ENCODE results near the gene AFG1L. TPM values are rescaled to one million over a fixed set of nuclear protein-coding genes. Genes with fewer than 3 reads are reported as not detected.
"Not testable (repeated sequence)": the region's sequence is repeated elsewhere in the genome, so short reads cannot be mapped to it uniquely, and the experiment has no call there.

Gene AFG1L
- 2.4 TPM for total RNA-seq

GRCh38 chr6:108294727-108295625 is at the start of gene AFG1L:
Gene AFG1L, plus strand, starts transcription at chr6:108295054. Its CDS starts 26 bp downstream, at chr6:108295080.
- peak; percentile 62 to 90 (median 87) for DNase-seq (ENCODE audit: low read depth in 2 of 3, low spot score in 2 of 3)

DNA sequence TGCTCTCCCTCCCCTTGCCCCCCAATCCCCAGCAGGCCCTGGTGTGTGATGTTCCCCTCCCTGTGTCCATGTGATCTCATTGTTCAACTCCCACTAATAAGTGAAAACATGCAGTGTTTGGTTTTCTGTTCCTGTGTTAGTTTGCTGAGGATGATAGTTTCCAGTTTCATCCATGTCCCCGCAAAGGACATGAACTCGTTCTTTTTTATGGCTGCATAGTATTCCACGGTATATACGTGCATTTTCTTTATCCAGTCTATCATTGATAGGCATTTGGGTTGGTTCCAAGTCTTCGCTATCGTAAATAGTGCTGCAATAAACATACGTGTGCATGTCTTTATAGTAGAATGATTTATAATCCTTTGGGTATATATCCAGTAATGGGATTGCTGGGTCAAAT is 49.8 kb upstream of the AFG1L start:
- DNase-seq (ENCODE audit: low read depth in 2 of 3, low spot score in 2 of 3) = not testable (repeated sequence)

DNA sequence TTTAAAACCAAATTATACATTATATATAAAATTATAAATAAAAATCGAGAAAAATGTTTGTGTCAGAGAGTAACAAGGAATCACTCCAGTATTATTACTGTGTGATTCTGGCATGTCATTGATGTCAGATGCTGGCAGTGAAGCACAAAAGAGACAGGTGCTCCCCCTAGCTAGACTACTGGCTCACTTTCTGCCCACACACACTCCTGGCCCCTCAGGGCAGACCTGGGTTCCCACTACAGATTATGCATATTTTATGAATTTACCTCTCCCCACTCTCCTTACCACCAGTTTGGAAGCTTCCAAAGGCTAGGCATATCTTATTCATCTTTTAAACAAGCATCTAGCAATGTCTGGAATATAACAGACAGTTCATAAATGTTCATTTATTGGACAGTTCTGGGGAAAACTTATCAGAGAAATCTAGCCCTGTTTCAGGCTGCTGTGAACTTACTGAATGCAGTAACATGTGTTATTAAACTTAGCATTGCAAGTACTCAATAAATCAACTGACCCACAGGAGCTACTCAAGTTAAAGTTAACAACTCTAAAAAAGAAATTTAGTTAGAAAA is 46.8 kb upstream of the AFG1L start:
- no peak for DNase-seq (ENCODE audit: low read depth in 2 of 3, low spot score in 2 of 3)

DNA sequence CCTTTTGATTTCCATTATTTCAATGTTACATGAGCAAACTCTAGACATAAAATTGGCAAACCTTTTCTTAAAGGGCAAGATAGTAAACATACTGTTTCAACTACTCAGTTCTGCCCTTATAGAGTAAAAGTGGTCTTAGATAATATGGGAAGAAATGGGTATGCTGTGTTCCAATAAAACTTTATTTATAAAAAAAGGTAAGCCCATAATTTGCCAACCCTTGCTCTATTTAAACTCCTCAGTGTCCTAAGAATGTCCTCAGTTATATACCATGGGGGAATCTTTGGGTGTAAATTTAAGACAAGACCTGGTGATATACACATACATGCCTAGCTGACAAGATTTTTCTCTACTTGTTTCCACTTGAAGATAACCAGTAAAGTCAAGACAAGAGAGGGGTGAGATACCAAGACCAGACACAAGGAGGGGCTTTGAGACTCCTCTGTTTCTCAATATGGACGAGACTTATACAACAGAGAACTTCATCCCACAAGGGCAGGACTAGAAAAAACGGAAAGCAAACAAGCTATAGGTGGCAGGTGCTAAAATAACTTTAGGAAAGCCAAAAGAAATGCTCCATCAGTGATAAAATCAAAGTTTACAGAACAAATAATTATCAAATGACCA is 44.5 kb upstream of the AFG1L start:
- peak in 2 of 3 donors; percentile 30 to 41 for DNase-seq (ENCODE audit: low read depth in 2 of 3, low spot score in 2 of 3)

DNA sequence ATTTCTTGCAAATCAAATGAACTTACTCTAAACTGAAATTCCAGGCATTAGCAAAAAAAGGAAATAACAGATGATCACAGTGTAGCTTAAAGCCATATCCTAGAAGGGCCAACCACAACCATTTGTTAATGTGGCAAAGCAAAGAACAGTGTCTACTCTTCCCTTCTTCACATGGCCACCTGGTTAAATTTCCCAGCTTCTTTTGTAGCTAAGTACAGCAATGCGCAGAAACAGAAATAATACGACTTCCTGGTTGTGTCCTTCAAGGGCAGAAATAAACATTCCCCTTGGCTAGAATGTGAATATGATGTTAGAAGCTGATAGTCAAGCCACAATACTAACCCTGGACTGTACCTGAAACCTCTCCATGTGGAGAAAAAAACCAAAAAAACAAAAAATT is 43.6 kb upstream of the AFG1L start:
- peak in 1 of 3 donors; percentile 9 for DNase-seq (ENCODE audit: low read depth in 2 of 3, low spot score in 2 of 3)

GRCh38 chr6:108252055-108252454 is 42.8 kb upstream of the AFG1L start:
- no peak for DNase-seq (ENCODE audit: low read depth in 2 of 3, low spot score in 2 of 3)

DNA sequence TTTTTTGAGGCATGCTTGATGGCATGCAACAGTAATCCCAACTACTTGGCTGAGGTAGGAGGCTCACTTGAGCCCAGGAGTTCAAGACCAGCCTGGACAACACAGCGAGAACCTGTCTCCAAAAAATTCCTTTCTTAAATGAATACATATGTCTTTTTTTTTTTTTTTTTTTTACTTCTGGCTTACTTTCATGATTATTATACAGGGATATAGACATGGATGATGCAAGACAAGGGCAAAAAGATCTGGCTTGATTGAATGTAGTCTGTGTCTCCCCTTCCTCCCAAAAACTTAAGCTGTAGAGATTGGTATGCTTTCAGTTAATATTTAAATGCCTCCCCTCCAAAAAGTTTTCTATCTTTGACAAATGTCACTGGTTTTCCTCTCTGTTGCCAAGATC is 41.6 kb upstream of the AFG1L start:
- no peak for DNase-seq (ENCODE audit: low read depth in 2 of 3, low spot score in 2 of 3)

- DNase-seq (ENCODE audit: low read depth in 2 of 3, low spot score in 2 of 3) = no peak
These were observed 40.1 kb upstream of the AFG1L start for GRCh38 chr6:108254433-108255410.

DNA sequence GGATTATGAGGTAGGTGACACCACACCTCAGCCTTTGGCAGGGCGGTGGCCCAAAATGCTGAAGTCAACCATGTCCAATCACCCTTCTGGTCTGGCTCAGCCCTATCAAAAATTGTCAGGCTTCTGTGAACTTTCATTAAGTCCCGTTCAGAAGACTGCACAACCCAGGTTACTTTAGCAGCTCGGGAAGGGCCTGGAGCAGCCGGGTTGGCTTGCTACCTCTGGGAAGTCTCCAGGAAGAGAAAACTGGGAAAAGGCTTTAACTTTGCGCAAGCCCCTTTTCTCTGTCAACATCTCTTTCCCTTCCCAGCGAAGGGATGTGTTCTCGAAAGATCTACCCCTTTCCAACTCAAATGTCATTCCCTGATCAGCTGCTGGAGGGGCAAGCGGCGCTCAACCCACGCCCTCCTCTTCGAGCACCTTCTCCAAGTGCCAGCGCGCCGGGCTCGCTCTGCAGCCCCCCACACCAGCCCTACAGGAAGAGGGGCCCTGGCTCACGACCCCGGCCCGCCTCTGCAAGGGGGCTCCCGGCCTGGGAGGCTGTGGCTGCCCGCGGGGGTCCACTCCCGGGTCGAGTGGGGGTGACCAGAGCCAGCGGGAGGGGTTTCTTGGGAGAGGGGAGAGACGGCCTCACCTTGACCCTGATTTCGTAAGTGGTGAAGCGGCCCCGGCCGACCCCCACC is 34.6 kb upstream of the AFG1L start:
- DNase-seq (ENCODE audit: low read depth in 2 of 3, low spot score in 2 of 3) = peak in 2 of 3 donors; percentile 31 to 36

DNA sequence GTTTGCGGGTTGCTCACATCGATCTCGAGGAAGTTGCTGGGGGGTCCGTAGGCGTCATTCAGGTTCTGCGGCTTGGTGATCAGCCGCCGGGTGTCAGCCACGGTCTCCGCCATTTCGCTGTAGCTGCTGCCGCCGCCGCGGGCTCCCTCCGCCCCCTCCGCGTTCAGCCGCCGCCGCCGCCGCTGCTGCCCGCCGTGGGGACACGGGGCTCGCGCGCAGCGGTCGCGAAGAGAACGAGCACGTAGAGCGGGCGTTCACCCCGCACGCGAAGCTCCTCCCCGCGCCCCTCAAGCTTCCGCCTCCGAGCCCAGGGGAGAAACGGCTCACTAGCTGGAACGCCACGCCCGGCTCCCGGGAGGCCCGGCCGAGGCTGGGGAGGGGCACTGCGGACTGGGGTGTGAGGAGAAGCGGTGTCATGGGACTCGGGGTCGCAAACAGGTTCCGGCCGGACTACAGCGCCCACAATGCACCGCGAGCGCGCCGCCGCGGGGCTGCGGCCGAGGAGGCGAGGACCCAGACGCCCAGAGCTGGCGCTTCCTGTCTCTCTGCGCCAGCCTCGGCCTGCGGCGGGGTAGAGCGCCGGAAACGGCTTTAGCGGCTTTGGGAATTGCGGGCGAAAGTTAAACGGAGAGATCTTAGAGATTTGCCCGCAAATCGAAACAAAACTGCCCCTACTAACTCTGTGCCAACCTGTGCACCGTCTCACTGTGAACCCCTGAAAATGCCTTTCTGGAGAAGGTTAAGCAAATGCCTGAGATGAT is 33.9 kb upstream of the AFG1L start, which contains the start of gene SNX3:
TSS of gene SNX3 (minus strand) at position 232 of the 761 bp plus-strand sequence. CDS start at position 113, 119 bp downstream.
- peak; percentile 87 to 95 (median 94) for DNase-seq (ENCODE audit: low read depth in 2 of 3, low spot score in 2 of 3)

DNA sequence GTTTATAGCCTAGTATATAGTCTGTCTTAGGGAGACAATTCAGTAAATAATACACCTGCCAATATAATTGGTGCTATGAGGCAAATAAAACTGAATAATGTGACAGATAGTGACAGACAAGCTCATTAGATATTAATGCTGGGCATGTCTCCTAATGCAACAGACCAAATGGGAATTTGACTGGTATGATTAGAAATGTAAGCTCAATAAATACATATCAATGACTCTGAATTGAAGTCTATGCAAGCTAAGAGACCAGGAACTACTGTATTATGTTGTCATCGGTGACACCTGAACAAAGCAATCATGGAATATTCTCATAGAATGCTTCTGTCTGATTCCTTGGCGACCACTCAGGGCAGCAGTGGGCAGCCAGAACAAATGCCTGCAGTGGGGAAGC is 31.5 kb upstream of the AFG1L start:
- DNase-seq (ENCODE audit: low read depth in 2 of 3, low spot score in 2 of 3) = no peak

DNA sequence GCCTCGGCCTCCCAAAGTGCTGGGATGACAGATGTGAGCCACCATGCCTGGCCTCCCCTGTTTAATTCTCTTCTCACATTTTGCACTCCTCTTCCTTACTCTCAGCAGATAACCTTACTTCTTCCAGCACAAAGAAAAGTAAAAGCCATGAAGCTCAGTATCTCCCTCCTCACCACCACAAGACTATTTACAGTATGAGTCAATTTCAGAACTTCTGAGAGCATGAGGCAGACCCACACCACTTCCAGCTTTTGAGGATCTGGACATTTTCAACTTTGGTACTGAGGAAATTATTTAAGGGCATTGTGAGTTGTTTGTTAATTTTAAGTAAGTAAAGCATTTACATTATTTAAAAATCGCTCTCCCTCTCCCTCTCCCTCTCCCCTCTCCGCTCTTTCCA is 26.0 kb upstream of the AFG1L start:
- DNase-seq (ENCODE audit: low read depth in 2 of 3, low spot score in 2 of 3) = no peak

- DNase-seq (ENCODE audit: low read depth in 2 of 3, low spot score in 2 of 3) = not testable (repeated sequence)
These were observed 24.9 kb upstream of the AFG1L start for GRCh38 chr6:108269955-108270354.

GRCh38 chr6:108274546-108274945 is 20.3 kb upstream of the AFG1L start:
- no peak for DNase-seq (ENCODE audit: low read depth in 2 of 3, low spot score in 2 of 3)

- DNase-seq (ENCODE audit: low read depth in 2 of 3, low spot score in 2 of 3) = no peak
These were observed 18.9 kb upstream of the AFG1L start for GRCh38 chr6:108275976-108276375.

- DNase-seq (ENCODE audit: low read depth in 2 of 3, low spot score in 2 of 3) = no peak
These were observed 17.6 kb upstream of the AFG1L start for GRCh38 chr6:108277295-108277694.

DNA sequence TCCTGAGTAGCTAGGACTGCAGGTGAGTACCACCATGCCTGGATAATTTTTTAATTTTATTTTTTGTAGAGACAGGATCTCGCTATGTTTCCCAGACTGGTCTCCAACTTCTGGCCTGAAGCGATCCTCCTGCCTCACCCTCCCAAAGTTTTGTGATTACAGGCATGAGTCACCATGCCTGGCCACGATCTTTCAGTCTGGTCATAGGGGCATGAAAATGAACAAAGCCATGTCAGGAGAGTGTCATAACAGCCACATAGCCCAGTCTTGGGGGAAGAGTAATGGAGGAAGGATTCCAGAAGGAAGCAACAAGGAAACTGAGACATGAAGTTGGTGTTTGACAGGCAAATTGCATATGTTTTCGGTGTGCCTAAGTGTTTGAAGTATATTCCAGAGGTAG is 17.0 kb upstream of the AFG1L start:
- DNase-seq (ENCODE audit: low read depth in 2 of 3, low spot score in 2 of 3) = no peak

- DNase-seq (ENCODE audit: low read depth in 2 of 3, low spot score in 2 of 3) = no peak
These were observed 9.5 kb upstream of the AFG1L start for GRCh38 chr6:108285381-108285780.

DNA sequence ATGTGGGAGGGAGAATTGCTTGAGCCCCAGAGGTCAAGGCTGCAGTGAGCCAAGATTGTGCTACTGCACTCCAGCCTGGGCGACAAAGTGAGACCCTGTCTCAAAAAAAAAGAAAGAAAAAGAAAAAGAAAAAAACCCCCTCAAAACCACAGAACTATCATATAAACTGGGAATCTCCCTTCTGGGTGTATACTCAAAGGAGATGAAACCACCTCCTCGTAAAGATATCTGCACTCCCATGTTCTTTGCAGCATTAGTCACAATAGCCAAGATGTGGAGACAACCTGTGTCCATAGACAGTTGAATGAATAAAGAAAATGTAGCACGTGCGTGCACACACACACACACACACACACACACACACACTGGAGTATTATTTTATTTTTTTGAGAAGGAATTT is 8.5 kb upstream of the AFG1L start:
- no peak for DNase-seq (ENCODE audit: low read depth in 2 of 3, low spot score in 2 of 3)

Measured in hematopoietic multipotent progenitor cell (in vitro differentiated cells).